ENCODE measurements around the gene MOB3A. TPM values are rescaled to one million over a fixed set of nuclear protein-coding genes. Genes with fewer than 3 reads are reported as not detected.

MOB3A gene
- total and polyA plus RNA-seq, 9 of the 15 experiments (the other 6 are each of a cell fraction or from before 2014, with no cell fraction given) = 1.1 to 24.1 (median 6.0) TPM

DNA sequence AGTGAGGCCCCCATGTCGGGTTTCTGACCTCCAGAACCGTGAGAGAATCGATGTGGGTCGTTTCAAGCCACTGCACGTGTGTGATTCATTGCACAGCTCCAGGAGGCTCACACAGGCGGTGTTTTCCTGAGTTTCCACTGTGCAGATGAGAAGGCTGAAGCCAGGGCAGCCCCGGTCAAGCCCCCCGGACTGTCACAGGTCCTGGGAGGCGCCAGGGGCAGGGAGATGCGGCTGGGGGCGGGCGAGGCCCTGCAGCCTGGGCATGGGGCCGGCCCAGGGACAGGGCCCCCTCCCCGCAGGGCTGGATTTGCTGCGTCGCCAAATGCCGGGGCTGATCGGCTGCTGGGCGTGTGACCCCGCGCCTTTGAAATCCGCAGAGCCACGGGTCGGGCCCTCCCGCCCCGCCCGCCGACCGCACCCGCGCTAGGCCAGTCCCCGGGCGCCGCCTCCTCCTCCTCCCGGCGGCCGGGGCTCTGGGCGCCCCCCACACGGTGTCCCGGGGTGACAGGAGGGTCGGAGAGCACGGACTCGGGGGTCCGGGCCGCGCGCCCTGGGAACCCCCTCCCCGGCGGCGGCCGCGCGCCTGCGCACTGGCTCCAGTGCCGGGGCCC lies 35.1 kb downstream of the MOB3A start (continued):
- TF ChIP-seq, protein P1, sequence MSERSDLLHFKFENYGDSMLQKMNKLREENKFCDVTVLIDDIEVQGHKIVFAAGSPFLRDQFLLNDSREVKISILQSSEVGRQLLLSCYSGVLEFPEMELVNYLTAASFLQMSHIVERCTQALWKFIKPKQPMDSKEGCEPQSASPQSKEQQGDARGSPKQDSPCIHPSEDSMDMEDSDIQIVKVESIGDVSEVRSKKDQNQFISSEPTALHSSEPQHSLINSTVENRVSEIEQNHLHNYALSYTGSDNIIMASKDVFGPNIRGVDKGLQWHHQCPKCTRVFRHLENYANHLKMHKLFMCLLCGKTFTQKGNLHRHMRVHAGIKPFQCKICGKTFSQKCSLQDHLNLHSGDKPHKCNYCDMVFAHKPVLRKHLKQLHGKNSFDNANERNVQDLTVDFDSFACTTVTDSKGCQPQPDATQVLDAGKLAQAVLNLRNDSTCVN (CRISPR knock-in tag; IDR thresholded peaks at IDR 0.05) = no peak
- TF ChIP-seq, protein P2, sequence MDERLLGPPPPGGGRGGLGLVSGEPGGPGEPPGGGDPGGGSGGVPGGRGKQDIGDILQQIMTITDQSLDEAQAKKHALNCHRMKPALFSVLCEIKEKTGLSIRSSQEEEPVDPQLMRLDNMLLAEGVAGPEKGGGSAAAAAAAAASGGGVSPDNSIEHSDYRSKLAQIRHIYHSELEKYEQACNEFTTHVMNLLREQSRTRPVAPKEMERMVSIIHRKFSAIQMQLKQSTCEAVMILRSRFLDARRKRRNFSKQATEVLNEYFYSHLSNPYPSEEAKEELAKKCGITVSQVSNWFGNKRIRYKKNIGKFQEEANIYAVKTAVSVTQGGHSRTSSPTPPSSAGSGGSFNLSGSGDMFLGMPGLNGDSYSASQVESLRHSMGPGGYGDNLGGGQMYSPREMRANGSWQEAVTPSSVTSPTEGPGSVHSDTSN (CRISPR knock-in tag; IDR thresholded peaks at IDR 0.05; ENCODE audit: low read depth) = no peak
- TF ChIP-seq, protein P2 (tag; conservative IDR thresholded peaks at IDR 0.05; ENCODE audit: low read depth) = no peak
- TF ChIP-seq ZZZ3 (IDR thresholded peaks at IDR 0.05) (no peak), ETV6 (IDR thresholded peaks at IDR 0.05; ENCODE audit: borderline replicate concordance in 1 of 2, low read depth in 2 of 2, low read length in 1 of 2) (no peak), ETV6 (CRISPR knock-in tag; IDR thresholded peaks at IDR 0.05; ENCODE audit: borderline replicate concordance) (no peak), NEUROD1 (IDR thresholded peaks at IDR 0.05; ENCODE audit: borderline replicate concordance, low read depth, low read length, partially characterized antibody) (no peak), EP300 (IDR thresholded peaks at IDR 0.05; ENCODE audit: low read length) (no peak; the same call in 1 of the 2 replicates), ZC3H8 (IDR thresholded peaks at IDR 0.05) (no peak), RAD21 (CRISPR knock-in tag; conservative IDR thresholded peaks at IDR 0.05 in 1 of 2, IDR thresholded peaks at IDR 0.05 in 1 of 2) (no peak), FOXJ2 (tag; IDR thresholded peaks at IDR 0.05) (peak; percentile 58), ZBTB1 (CRISPR knock-in tag; IDR thresholded peaks at IDR 0.05; ENCODE audit: borderline replicate concordance, low read depth) (peak; percentile 73; the same call in 1 of the 2 replicates), GABPB2 (CRISPR knock-in tag; conservative IDR thresholded peaks at IDR 0.05) (no peak), ARID2 (IDR thresholded peaks at IDR 0.05) (no peak), RUNX1 (IDR thresholded peaks at IDR 0.05; ENCODE audit: low read depth) (no peak), TBP (optimal IDR thresholded peaks at IDR 0.05; ENCODE audit: low read depth, low read length) (peak; percentile 45), ZNF583 (CRISPR knock-in tag; IDR thresholded peaks at IDR 0.05) (peak; percentile 79)
- TF ChIP-seq, protein P3, sequence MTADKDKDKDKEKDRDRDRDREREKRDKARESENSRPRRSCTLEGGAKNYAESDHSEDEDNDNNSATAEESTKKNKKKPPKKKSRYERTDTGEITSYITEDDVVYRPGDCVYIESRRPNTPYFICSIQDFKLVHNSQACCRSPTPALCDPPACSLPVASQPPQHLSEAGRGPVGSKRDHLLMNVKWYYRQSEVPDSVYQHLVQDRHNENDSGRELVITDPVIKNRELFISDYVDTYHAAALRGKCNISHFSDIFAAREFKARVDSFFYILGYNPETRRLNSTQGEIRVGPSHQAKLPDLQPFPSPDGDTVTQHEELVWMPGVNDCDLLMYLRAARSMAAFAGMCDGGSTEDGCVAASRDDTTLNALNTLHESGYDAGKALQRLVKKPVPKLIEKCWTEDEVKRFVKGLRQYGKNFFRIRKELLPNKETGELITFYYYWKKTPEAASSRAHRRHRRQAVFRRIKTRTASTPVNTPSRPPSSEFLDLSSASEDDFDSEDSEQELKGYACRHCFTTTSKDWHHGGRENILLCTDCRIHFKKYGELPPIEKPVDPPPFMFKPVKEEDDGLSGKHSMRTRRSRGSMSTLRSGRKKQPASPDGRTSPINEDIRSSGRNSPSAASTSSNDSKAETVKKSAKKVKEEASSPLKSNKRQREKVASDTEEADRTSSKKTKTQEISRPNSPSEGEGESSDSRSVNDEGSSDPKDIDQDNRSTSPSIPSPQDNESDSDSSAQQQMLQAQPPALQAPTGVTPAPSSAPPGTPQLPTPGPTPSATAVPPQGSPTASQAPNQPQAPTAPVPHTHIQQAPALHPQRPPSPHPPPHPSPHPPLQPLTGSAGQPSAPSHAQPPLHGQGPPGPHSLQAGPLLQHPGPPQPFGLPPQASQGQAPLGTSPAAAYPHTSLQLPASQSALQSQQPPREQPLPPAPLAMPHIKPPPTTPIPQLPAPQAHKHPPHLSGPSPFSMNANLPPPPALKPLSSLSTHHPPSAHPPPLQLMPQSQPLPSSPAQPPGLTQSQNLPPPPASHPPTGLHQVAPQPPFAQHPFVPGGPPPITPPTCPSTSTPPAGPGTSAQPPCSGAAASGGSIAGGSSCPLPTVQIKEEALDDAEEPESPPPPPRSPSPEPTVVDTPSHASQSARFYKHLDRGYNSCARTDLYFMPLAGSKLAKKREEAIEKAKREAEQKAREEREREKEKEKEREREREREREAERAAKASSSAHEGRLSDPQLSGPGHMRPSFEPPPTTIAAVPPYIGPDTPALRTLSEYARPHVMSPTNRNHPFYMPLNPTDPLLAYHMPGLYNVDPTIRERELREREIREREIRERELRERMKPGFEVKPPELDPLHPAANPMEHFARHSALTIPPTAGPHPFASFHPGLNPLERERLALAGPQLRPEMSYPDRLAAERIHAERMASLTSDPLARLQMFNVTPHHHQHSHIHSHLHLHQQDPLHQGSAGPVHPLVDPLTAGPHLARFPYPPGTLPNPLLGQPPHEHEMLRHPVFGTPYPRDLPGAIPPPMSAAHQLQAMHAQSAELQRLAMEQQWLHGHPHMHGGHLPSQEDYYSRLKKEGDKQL (CRISPR knock-in tag; IDR thresholded peaks at IDR 0.05; ENCODE audit: borderline replicate concordance) = no peak

Measured in K562 (cell line).